Spinal cord (tissue), 10 donors: ENCODE results near the gene KIAA1958. TPM values are rescaled to one million over a fixed set of nuclear protein-coding genes. Genes with fewer than 3 reads are reported as not detected.
A peak's percentile ranks its signal among the peaks of the same experiment; 100 is the strongest.

Experiments
- DNase-seq, 6 donors: peaks; one replicate each; pipeline versions ENCODE4 v3.0.0 to v3.0.0-alpha.2; 2013 to 2015; ENCODE audit warnings: low spot score in 6 of 6, low read depth in 4 of 6
- H3K27ac ChIP-seq: one replicate; pipeline ENCODE4 v1.5.1; 2013; ENCODE audit warnings: low read depth, low read length, control low read depth
- H3K27me3 ChIP-seq: one replicate; pipeline ENCODE4 v1.6.1; 2013; ENCODE audit warnings: low read length; ENCODE audit not compliant: control insufficient read depth, insufficient read depth
- H3K36me3 ChIP-seq: one replicate; pipeline ENCODE4 v1.6.1; 2013; ENCODE audit warnings: low read length; ENCODE audit not compliant: control insufficient read depth, insufficient read depth
- H3K4me1 ChIP-seq: one replicate; pipeline ENCODE4 v1.6.1; 2013; ENCODE audit warnings: low read length; ENCODE audit not compliant: control insufficient read depth, insufficient read depth
- H3K4me3 ChIP-seq: one replicate; pipeline ENCODE4 v1.5.1; 2013; ENCODE audit warnings: low read depth, low read length, control low read depth
- H3K9me3 ChIP-seq: one replicate; pipeline ENCODE4 v1.6.1; 2013; ENCODE audit warnings: low read length; ENCODE audit not compliant: control insufficient read depth, insufficient read depth
- WGBS: methylation state at CpG from one replicate; pipeline ENCODE4 v1.1.5; 2013; ENCODE audit warnings: missing lambda C conversion rate; ENCODE audit not compliant: insufficient coverage; 5-methylcytosine and 5-hydroxymethylcytosine counted together
- polyA plus RNA-seq, 2 donors: library from polyadenylated mRNA; unstranded; fragments of 120-200 nt; gene quantifications; one replicate each; pipeline ENCODE4 v1.2.1, GENCODE V29; 2013; ENCODE audit not compliant: insufficient read length in 2 of 2
- total RNA-seq, 2 donors: library from RNA; depleted of rRNA in 1 of 2; stranded (reverse); fragments of 120-200 nt in 1 of 2; fragments of >200 nt in 1 of 2; gene quantifications; one replicate each; pipeline versions ENCODE4 v1.2.3 to v1.2.4, GENCODE V29; 2013 to 2014
- donor health status: healthy.

The KIAA1958 gene
- total and polyA plus RNA-seq, 4 donors, result 11.0 to 16.9 (median 15.0) TPM

DNA sequence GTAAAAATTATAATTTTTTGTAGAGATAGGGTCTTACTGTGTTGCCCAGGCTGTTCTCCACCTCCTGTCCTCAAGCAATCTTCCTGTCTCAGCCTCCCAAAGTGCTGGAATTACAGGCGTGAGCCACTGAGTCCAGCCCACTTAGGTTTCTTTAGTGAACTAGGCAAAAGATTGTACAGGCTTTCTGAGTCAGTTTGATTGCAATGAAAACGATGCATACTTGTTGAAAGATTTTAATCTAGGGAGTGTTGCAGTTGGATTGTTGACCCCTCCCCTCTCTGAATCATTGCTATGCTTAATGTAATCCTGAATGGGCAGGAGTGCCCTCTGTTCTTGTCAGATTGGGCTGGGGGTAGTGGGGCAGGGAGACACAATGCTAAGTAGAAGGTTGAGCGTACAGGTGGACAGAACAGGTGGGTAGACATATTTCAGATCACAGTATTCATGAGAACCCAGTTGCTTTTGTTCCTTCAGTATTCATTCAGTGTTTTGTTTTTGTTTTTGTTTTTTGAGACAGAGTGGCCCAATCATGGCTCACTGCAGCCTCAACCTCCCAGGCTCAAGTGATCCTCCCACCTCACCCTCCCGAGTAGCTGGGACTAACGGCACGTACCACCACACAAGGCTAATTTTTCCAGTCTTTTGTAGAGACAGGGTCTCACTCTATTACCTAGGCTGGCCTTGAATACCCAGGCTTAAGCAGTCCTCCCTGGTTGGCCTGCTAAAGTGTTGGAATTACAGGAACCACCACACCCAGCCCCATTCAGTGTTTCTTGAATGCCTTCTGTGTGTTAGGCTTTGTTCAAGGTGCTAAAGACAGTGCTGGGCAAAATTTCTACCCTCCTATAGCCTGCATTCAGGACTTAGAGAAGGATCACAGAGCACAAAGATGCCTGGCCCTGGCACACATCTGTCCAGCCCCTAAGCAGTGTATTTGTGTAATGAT, 70.1 kb downstream of the KIAA1958 start:
- Histone ChIP-seq H3K4me1 (no peaks in the 10 kb centered on the region), H3K27me3 (no peaks in the 10 kb centered on the region), H3K27ac (no peak overlapping the region), H3K4me3 (no peak overlapping the region), H3K9me3 (no peaks in the 10 kb centered on the region), H3K36me3 (no peaks in the 10 kb centered on the region)
- WGBS, result 94% methylated on average over 4 of the region's 6 CpGs
- DNase-seq, result no peak

DNA sequence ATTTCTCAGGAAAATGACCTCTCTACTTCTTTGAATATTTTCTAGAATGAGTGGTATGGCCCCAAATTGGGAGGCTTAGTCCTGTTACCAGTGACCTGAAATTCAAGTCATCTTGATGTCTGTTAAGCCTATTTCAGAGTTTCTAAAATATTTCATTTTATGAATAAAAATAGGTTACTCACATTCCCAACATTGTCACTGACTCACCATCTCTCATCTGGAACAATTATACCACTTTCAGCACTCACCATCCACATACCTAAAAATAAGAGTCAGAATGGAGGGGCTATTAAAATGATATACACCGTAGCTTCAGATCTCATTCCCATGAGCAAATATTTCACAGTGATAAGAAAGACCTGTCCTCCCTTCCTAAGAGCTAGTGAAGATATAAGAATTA, 71.8 kb downstream of the KIAA1958 start:
- no CpG with 5 or more reads among the region's 1 CpG for WGBS
- Histone ChIP-seq H3K9me3 (no peaks in the 10 kb centered on the region), H3K36me3 (no peaks in the 10 kb centered on the region), H3K4me3 (no peak overlapping the region), H3K27ac (no peak overlapping the region), H3K4me1 (no peaks in the 10 kb centered on the region), H3K27me3 (no peaks in the 10 kb centered on the region)
- no peak for DNase-seq

DNA sequence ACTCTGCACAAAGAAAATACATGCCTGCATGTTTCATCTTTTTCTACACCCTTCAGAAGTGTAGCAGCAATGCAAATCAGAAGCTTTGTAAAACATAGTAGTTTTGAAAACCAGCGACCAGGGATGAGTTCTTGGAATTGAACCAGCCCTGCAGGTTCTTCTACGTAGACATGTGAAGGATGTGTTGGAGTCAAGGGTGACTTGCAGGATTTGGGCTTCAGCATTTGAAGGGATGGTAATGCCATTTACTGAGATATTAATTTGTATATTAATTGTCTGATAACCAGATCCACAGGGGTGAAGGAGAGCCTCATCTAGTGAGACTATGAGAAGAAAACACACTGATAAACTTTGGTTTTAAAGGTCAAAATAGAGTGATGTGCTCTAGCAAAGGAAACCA, 72.4 kb downstream of the KIAA1958 start:
- WGBS, result 100% methylated on average over 1 of the region's 2 CpGs

GRCh38 chr9:112559629-112560413, 73.2 kb downstream of the KIAA1958 start:
- DNase-seq, result no peak
- Histone ChIP-seq H3K4me3 (no peak overlapping the region), H3K4me1 (no peaks in the 10 kb centered on the region), H3K36me3 (no peaks in the 10 kb centered on the region), H3K27me3 (no peaks in the 10 kb centered on the region), H3K27ac (no peak overlapping the region), H3K9me3 (peaks cover 3% of the 10 kb centered on the region)
- WGBS, result no CpG with 5 or more reads among the region's 5 CpGs

More for the DNA sequence above, 72.4 kb downstream of the KIAA1958 start:
- H3K36me3 ChIP-seq, result no peaks in the 10 kb centered on the region
- no peaks in the 10 kb centered on the region for H3K4me1 ChIP-seq
- H3K27me3 ChIP-seq, result no peaks in the 10 kb centered on the region
- H3K27ac ChIP-seq, result no peak overlapping the region
- no peaks in the 10 kb centered on the region for H3K9me3 ChIP-seq
- DNase-seq, result no peak
- no peak overlapping the region for H3K4me3 ChIP-seq

- Histone ChIP-seq H3K4me1 (no peaks in the 10 kb centered on the region), H3K27me3 (no peaks in the 10 kb centered on the region), H3K27ac (no peak overlapping the region), H3K4me3 (no peak overlapping the region), H3K9me3 (peaks cover 3% of the 10 kb centered on the region), H3K36me3 (no peaks in the 10 kb centered on the region)
- WGBS, result 100% methylated on average over 1 of the region's 4 CpGs
- DNase-seq, result no peak
These were observed 75.8 kb downstream of the KIAA1958 start for GRCh38 chr9:112562235-112562958.

DNA sequence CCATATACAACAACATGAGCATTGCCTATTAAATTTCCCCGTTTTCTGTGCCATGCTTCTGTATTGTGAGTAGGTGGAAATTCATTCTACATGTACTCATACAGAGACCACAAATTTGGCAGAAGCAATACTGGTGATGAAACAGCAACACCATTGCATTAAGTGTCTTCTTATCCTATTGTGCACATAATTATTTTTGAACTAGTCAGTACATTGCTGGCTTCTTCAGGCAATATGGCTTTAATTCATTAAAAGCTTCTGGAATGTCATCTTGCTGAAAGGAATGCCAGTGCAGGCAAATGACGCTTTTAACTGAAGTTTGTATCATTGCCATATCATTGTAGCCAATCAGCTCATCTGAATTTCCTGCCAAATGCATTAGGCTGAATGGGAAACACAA, 82.6 kb downstream of the KIAA1958 start:
- H3K9me3 ChIP-seq, result peaks cover 2% of the 10 kb centered on the region
- DNase-seq, result peak in 1 of 6 donors; percentile 26

DNA sequence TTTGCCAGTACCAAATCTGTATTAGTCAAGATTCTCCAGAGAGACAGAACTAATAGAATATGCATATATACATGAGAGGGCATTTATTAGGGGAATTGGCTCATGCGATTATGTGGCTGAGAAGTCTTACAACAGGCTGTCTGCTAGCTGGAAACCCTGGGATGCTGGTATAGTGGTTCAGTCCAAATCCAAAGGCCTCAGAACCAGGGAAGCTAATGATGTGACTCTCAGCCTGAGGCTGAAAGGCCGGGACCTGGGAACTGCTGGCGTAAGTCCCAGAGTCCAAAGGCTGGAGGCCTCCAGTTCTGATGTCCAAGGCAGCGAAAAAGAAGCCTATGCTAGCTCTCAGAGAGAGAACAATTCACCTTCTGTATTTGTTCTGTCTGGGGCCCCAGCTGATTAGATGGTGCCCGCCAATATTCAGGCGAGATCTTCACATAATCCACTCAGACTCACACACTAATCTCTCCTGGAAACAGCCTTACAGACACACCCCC, 84.1 kb downstream of the KIAA1958 start:
- peak in 2 of 6 donors; percentile 55 to 77 for DNase-seq
- H3K4me3 ChIP-seq, result no peak overlapping the region
- H3K27ac ChIP-seq, result peak overlapping the region; percentile 58
- H3K27me3 ChIP-seq, result no peaks in the 10 kb centered on the region
- 27% methylated on average over 6 of the region's 6 CpGs for WGBS
- no peaks in the 10 kb centered on the region for H3K9me3 ChIP-seq
- H3K4me1 ChIP-seq, result peaks cover 9% of the 10 kb centered on the region
- peaks cover 5% of the 10 kb centered on the region for H3K36me3 ChIP-seq

More for the DNA sequence above, 82.6 kb downstream of the KIAA1958 start:
- H3K36me3 ChIP-seq, result no peaks in the 10 kb centered on the region
- H3K27ac ChIP-seq, result no peak overlapping the region
- WGBS, result no CpG with 5 or more reads among the region's 2 CpGs
- H3K4me1 ChIP-seq, result peaks cover 6% of the 10 kb centered on the region
- H3K27me3 ChIP-seq, result no peaks in the 10 kb centered on the region
- H3K4me3 ChIP-seq, result no peak overlapping the region

GRCh38 chr9:112571624-112572355, 85.2 kb downstream of the KIAA1958 start:
- WGBS, result 100% methylated on average over 1 of the region's 9 CpGs
- DNase-seq, result no peak
- Histone ChIP-seq H3K9me3 (no peaks in the 10 kb centered on the region), H3K27ac (peak overlapping the region; percentile 10), H3K27me3 (no peaks in the 10 kb centered on the region), H3K4me3 (no peak overlapping the region), H3K36me3 (peaks cover 5% of the 10 kb centered on the region), H3K4me1 (peaks cover 9% of the 10 kb centered on the region)

DNA sequence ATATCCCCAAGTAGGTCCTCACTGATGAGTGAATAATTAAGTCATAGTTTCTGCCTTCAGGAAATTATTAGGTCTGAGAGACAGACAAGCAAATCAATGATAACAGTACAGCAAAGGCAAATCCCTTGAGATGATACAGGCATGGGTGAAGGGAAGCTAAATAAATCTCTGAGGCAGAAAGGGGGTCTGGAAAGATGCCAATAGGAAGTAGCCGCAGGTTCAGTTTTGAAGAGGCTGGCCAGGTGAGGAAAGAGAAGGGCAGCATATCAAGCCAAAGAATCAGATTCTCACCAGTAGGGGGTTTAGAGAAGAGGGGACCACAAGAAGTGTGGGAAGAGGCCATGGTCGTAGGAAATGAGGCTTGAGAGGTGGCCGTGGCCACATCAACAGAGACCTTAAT, 85.8 kb downstream of the KIAA1958 start:
- 0% methylated on average over 1 of the region's 3 CpGs for WGBS
- no peak for DNase-seq
- no peaks in the 10 kb centered on the region for H3K9me3 ChIP-seq

More for the DNA sequence above, 85.8 kb downstream of the KIAA1958 start:
- Histone ChIP-seq H3K36me3 (peaks cover 5% of the 10 kb centered on the region), H3K4me3 (no peak overlapping the region), H3K27ac (no peak overlapping the region), H3K4me1 (peaks cover 9% of the 10 kb centered on the region), H3K27me3 (no peaks in the 10 kb centered on the region)
